Measurements from ENCODE around the gene DUSP28. TPM values are rescaled to one million over a fixed set of nuclear protein-coding genes. Genes with fewer than 3 reads are reported as not detected.

DUSP28 gene
- total and polyA plus RNA-seq, 2 donors (not counting 1 experiment from before 2014, with no cell fraction given) = 19.0 to 19.1 TPM

GRCh38 chr2:240512109-240512485, 48.1 kb upstream of the DUSP28 start:
- Mint-ChIP-seq H3K27ac (no peak overlapping the region), H3K4me1 (peaks cover 10% of the 10 kb centered on the region)
- intact Hi-C loops (cut with micrococcal nuclease) = no loop called here

More at GRCh38 chr2:240512109-240512485, 48.1 kb upstream of the DUSP28 start:
- ATAC-seq (ENCODE audit: low read depth) (no peak), DNase-seq (no peak)
- peaks cover 0 to 3% (median 0%) of the 10 kb centered on the region in 3 donors for H3K9me3 ChIP-seq (ENCODE audit: control extremely low read depth in 1 of 3, control insufficient read depth in 2 of 3, insufficient read depth in 1 of 3, low read length in 2 of 3)
- H4K20me1 ChIP-seq (ENCODE audit: control insufficient read depth, insufficient read depth, low read length, poor library complexity, severe bottlenecking) = peaks cover 7% of the 10 kb centered on the region
- no peak overlapping the region for H3K4me3 Mint-ChIP-seq
- H3K9me3 Mint-ChIP-seq (ENCODE audit: insufficient read depth) = no peaks in the 10 kb centered on the region
- ChIA-PET POLR2A (no interaction called here), CTCF (interaction anchor here (1.8 kb wide), 1 partner anchor 74 kb away, joined by 4 read pairs; the partner anchor contains the start of gene CAPN10)
- TF ChIP-seq CTCF (IDR thresholded peaks at IDR 0.05) (no peak), EZH2 (IDR thresholded peaks at IDR 0.05; ENCODE audit: borderline replicate concordance, insufficient read depth, low read depth, low read length, poor library complexity, severe bottlenecking) (no peak)
- H2AFZ ChIP-seq (ENCODE audit: insufficient read depth, low read depth, low read length, poor library complexity, severe bottlenecking) = no peak overlapping the region
- no peak overlapping the region for H3K27ac ChIP-seq (ENCODE audit: low read length in 2 of 2)
- H3K27me3 Mint-ChIP-seq = no peaks in the 10 kb centered on the region
- peaks cover 1 to 10% of the 10 kb centered on the region in 2 experiments for H3K36me3 ChIP-seq (replicated peaks in 1 of 2; ENCODE audit: control extremely low read depth in 1 of 2, control insufficient read depth in 1 of 2, extremely low read depth in 1 of 2, insufficient read depth in 2 of 2, low read length in 1 of 2)
- no peaks in the 10 kb centered on the region for H3K79me2 ChIP-seq (ENCODE audit: control insufficient read depth, insufficient read depth, low read length)
- WGBS (ENCODE audit: insufficient coverage) = 100% methylated on average over 11 of the region's 11 CpGs
- no peak overlapping the region for H3K4me3 ChIP-seq (ENCODE audit: control extremely low read depth in 1 of 5, extremely low read depth in 1 of 5, insufficient read depth in 1 of 5, low read depth in 2 of 5, low read length in 4 of 5)
- H3K4me1 ChIP-seq (ENCODE audit: control insufficient read depth in 2 of 2, insufficient read depth in 2 of 2, low read length in 2 of 2) = peaks cover 12 to 14% of the 10 kb centered on the region in 2 donors
- no peaks in the 10 kb centered on the region for H3K27me3 ChIP-seq (replicated peaks in 1 of 4; ENCODE audit: control extremely low read depth in 1 of 4, control insufficient read depth in 3 of 4, insufficient read depth in 4 of 4, low read length in 3 of 4)
- H3K4me2 ChIP-seq (replicated peaks; ENCODE audit: low read depth, low read length, poor library complexity, severe bottlenecking) = no peak overlapping the region
- H3K9ac ChIP-seq (ENCODE audit: low read length) = no peak overlapping the region

All from B cell (primary cell).